NCI-H2029 treated with DMSO at 0.1 percent for 48 hours (cell line): ENCODE results near the gene IFT20.

Source experiments
- DNase-seq: peaks from one replicate; lab custom pipeline; 2025; lab: John Stamatoyannopoulos, UW

Gene IFT20

GRCh38 chr17:28335201-28335958 is at the start of gene IFT20, which contains the start of gene TNFAIP1:
Gene IFT20, minus strand, starts transcription at chr17:28335472. Its CDS starts 3,487 bp downstream, at chr17:28331985.
Gene TNFAIP1, plus strand, starts transcription at chr17:28335761. Its CDS starts 3,761 bp downstream, at chr17:28339522.
- DNase-seq, result peak; percentile 95

- DNase-seq, result no peak
These were observed 49.7 kb upstream of the IFT20 start for GRCh38 chr17:28385037-28385400.

GRCh38 chr17:28384281-28385036 is 49.2 kb upstream of the IFT20 start:
- peak; percentile 29 for DNase-seq

- DNase-seq, result no peak
These were observed 46.0 kb upstream of the IFT20 start for GRCh38 chr17:28381141-28381825.

GRCh38 chr17:28379814-28380801 is 44.8 kb upstream of the IFT20 start:
- DNase-seq, result no peak

- no peak for DNase-seq
These were observed 37.6 kb upstream of the IFT20 start for GRCh38 chr17:28372945-28373274.

GRCh38 chr17:28372203-28372944 is 37.1 kb upstream of the IFT20 start:
- no peak for DNase-seq

GRCh38 chr17:28371245-28372202 is 36.3 kb upstream of the IFT20 start, which contains the start of gene SARM1:
Gene SARM1, plus strand, starts transcription at chr17:28371694. Its CDS starts 339 bp downstream, at chr17:28372033.
- no peak for DNase-seq

- DNase-seq, result no peak
These were observed 35.5 kb upstream of the IFT20 start for GRCh38 chr17:28370744-28371103.

- DNase-seq, result no peak
These were observed 34.9 kb upstream of the IFT20 start, which contains the start of gene VTN for GRCh38 chr17:28370035-28370743. Gene VTN, minus strand, starts transcription at chr17:28370307. Its CDS starts 104 bp downstream, at chr17:28370203.

GRCh38 chr17:28369684-28370034 is 34.4 kb upstream of the IFT20 start:
- no peak for DNase-seq

GRCh38 chr17:28368915-28369683 is 33.8 kb upstream of the IFT20 start:
- DNase-seq, result no peak

- DNase-seq, result no peak
These were observed 33.1 kb upstream of the IFT20 start for GRCh38 chr17:28368306-28368831.

- DNase-seq, result no peak
These were observed 32.5 kb upstream of the IFT20 start for GRCh38 chr17:28367641-28368305.

- no peak for DNase-seq
These were observed 31.3 kb upstream of the IFT20 start for GRCh38 chr17:28366605-28367004.

- no peak for DNase-seq
These were observed 30.2 kb upstream of the IFT20 start for GRCh38 chr17:28365487-28365886.

- DNase-seq, result no peak
These were observed 29.5 kb upstream of the IFT20 start, which contains the start of gene SEBOX for GRCh38 chr17:28364665-28365363. Gene SEBOX, minus strand, starts transcription at chr17:28365199. Its CDS starts 48 bp downstream, at chr17:28365151.
